Prostate gland (tissue), 2 donors: ENCODE results near the gene WDR93.

ENCODE experiments used
- POLR2AphosphoS5 ChIP-seq: sonication (generic); formaldehyde crosslinking; IDR thresholded peaks from one replicate; pipeline ENCODE4 v1.6.1; 2017; ENCODE audit warnings: antibody characterized with exemption
- TF ChIP-seq, protein P1 (sequence below), 4 experiments: fragments of 200-600 bp in 2 of 4; fragments of 450-650 bp in 2 of 4; sonication (generic) in 2 of 4; IDR thresholded peaks; 1 replicate in 3 of 4; 2 replicates in 1 of 4; pipeline ENCODE4 v1.5.1; 2016 to 2019; ENCODE audit warnings: antibody characterized with exemption in 4 of 4, mild to moderate bottlenecking in 2 of 4, moderate library complexity in 2 of 4

DNA sequence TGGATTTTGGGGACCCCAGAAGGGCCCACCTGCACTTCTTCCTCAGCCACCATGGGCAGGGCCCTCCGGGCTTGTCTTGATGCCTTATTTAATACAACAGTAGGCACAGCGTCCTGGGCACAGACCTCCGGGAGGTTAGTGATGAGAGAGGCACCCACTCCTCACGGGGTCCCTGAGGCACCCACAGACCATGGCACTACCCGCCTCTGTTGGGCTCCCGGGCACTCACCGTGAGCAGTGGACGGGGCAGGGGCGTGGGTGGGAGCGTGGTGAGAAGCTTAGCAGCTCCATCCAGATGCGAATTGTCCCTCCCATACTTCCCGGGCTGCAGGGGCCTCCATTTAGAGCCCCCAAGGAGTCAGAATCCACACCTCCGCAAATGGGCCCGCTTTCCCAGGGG is 85.2 kb downstream of the WDR93 start:
- TF ChIP-seq, protein P1, sequence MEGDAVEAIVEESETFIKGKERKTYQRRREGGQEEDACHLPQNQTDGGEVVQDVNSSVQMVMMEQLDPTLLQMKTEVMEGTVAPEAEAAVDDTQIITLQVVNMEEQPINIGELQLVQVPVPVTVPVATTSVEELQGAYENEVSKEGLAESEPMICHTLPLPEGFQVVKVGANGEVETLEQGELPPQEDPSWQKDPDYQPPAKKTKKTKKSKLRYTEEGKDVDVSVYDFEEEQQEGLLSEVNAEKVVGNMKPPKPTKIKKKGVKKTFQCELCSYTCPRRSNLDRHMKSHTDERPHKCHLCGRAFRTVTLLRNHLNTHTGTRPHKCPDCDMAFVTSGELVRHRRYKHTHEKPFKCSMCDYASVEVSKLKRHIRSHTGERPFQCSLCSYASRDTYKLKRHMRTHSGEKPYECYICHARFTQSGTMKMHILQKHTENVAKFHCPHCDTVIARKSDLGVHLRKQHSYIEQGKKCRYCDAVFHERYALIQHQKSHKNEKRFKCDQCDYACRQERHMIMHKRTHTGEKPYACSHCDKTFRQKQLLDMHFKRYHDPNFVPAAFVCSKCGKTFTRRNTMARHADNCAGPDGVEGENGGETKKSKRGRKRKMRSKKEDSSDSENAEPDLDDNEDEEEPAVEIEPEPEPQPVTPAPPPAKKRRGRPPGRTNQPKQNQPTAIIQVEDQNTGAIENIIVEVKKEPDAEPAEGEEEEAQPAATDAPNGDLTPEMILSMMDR (IDR thresholded peaks at IDR 0.05): no peak
- TF ChIP-seq POLR2AphosphoS5: no peak
